GM12872 (cell line): Measurements from ENCODE around the gene GTSF1L.

Experiments used
- TF ChIP-seq, protein P1 (sequence below): IDR thresholded peaks from 3 replicates; pipeline ENCODE4 v1.5.1; 2011; ENCODE audit warnings: low read depth, mild to moderate bottlenecking, low read length, moderate library complexity; ENCODE audit not compliant: insufficient read depth

The GTSF1L gene

DNA sequence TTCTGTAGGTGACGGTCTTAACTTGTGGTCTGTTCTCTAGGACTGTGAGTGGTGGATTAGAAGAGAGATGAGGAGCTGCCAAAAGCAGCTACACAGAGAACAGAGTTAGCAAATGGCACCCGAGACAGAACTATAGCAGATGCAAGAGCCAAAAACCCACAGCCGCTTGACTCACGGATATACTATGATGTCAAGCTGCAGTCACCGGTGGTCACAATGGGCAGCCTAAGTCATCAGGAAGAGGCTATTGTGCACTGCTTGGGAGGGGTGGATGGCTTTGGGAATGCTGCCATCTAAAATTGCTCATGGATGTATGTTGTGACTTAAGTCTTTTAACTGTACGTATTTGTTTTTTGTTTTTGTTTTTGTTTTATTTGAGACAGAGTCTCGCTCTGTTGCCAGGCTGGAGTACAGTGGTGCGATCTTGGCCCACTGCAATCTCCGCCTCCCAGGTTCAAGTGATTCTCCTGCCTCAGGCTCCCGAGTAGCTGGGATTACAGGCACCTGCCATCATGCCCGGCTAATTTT, at the start of gene GTSF1L:
GTSF1L (minus strand) TSS at position 192 of the 528 bp plus-strand sequence. CDS start 308 bp downstream, outside the sequence.
- TF ChIP-seq, protein P1, sequence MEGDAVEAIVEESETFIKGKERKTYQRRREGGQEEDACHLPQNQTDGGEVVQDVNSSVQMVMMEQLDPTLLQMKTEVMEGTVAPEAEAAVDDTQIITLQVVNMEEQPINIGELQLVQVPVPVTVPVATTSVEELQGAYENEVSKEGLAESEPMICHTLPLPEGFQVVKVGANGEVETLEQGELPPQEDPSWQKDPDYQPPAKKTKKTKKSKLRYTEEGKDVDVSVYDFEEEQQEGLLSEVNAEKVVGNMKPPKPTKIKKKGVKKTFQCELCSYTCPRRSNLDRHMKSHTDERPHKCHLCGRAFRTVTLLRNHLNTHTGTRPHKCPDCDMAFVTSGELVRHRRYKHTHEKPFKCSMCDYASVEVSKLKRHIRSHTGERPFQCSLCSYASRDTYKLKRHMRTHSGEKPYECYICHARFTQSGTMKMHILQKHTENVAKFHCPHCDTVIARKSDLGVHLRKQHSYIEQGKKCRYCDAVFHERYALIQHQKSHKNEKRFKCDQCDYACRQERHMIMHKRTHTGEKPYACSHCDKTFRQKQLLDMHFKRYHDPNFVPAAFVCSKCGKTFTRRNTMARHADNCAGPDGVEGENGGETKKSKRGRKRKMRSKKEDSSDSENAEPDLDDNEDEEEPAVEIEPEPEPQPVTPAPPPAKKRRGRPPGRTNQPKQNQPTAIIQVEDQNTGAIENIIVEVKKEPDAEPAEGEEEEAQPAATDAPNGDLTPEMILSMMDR = no peak

DNA sequence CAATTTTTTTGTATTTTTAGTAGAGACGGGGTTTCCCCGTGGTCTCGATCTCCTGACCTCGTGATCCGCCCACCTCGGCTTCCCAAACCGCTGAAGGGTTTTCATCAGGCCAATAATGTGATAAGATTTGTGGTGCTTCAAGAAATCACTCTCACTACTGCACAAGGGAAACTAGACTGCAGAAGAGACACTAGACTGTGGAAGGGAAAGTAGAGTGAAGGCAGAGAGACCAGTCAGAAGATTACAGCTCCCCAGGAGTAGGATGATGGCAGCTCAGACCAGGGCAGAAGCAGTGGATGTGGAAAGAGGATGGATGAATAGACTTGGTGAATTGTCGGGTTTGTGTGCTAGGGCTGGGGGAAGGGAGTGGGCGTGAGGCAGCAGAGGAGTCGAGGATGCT, 48.0 kb upstream of the GTSF1L start:
- TF ChIP-seq, protein P1 = no peak

DNA sequence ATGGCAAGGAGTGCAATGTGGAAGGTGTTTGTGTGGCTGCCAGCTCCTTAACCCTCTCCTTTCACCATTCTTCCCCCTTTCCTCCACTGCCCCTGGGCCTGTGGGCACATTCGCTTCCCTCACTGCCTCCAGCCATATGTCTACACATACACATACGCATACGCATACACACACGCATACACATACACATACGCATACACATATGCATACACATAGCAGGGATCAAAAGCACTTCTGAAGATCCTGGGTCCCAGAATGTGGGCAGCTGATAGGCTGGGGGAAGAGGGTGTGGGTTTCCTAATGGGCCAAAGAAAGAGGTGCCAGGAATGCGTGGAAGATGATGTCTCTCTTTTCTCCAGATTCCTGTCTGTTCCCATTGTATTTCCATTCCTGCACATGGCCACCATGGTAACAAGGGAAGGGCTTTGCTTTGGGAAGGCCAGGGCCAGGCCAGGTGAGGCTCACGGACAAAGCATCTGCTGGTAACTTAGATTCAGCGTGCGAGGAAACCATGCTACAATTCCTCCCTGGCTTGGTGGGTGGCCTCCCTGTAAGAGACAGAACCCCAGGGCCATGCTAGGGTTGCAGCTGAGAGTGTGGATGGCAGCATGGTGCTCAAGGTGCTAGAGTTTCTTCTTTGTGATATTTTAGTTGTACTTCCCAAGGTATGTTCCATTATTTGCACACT, 44.8 kb upstream of the GTSF1L start:
- TF ChIP-seq, protein P1 = no peak

DNA sequence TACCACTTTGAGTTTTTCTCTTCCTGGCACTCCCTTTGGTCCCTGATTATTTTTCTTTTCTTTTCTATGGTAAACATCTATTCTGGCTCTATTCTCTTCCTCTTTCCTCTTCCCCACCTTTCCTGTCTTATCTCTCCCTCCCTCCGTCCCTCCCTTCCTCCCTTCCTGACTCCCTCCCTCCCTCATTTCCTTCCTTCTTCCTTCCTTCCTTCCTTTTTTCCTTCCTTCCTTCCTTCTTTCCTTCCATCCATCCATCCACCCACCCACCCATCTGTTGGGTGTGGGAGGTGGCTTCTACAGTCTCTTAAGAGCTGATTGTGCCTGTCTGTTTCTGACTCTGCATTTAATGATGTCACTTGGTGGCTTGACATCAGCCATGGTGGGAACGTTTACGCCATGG, 43.5 kb upstream of the GTSF1L start:
- TF ChIP-seq, protein P1 = no peak

DNA sequence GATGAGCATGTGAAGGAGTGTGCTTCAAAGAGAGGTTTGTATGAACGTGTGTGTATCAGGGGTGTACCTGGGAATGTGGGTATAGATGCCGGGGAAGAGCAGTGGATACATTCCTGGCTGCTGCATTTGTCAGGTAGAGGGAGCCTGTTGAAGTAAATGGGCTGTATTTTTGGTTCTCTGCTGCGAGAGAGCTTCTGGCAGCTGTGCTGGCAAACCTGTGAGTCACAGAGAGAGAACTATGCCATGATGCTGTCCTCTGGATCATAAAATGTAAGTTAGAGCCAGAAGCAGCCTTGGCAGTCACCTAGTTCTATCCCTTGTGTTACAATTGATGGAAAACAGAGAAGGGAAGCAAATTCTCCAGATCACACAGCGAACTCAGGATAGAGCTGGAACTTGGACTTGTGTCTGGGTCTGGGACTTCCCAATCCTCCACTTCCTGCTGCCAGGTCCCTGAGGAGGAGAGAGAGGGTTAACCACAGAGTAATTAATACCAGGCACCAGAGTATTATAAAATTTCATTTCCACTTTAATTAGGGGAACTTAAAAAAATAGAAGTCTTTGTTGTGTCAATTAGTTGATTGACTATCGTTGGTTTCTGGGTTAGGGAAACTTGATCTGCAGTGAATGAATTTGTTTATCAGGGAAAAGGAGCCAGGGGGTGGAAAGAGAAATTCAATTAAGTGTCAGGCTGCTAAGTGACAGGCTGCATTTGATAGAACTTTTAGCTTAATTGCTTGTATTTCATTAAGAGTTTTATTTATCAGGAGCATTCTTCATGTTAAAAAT, 41.1 kb upstream of the GTSF1L start:
- TF ChIP-seq, protein P1 = no peak

DNA sequence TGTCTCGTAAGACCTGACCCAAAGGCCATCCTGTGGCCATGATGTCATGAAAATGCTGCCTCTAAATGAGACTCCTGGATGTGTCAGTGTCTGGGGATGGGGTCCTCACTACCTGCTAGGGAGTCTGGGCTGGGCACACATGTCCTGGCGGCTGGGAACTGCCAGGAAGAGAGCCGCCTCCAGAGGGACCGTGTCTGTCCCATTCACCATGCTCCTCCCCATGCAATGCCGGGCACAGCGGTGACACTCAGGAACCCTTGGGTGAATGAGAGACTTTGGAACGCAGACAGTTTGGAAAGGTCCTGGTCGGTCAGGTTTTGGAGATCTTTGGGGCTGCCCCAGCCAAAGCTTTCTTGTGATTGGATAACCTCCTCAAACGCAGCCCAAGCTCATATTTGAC, 40.1 kb upstream of the GTSF1L start:
- TF ChIP-seq, protein P1 = no peak

DNA sequence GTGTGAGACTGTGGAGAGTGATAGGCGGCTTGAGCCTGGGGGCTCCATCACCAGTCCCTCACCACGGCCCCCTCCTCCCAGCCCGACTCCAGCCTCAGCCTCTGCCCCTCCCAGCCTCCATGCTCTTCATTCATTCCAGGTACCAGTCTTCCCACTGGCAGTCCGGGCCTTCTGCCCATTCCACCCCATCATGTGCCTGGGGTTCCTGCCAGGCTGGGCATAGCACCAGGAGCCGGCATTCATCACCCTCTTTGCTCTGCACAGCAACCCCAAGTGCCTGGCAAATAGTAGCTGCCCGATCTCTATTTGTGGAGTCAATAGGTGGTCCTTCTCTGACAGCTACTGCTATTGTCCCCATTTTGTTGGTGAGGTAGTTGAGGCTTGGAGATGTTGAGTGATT, 39.6 kb upstream of the GTSF1L start:
- TF ChIP-seq, protein P1 = no peak
